Transverse colon (tissue), 4 donors: ENCODE results near the gene NXPH1.

Source experiments
- EP300 ChIP-seq: sonication (generic); formaldehyde crosslinking; IDR thresholded peaks from one replicate; pipeline ENCODE4 v1.6.1; 2017; ENCODE audit warnings: antibody characterized with exemption, low read depth
- POLR2A ChIP-seq: fragments of 450-650 bp; IDR thresholded peaks from one replicate; pipeline ENCODE4 v1.6.1; 2016; ENCODE audit warnings: antibody characterized with exemption, mild to moderate bottlenecking, moderate library complexity
- POLR2AphosphoS5 ChIP-seq, 3 donors: sonication (generic); formaldehyde crosslinking; IDR thresholded peaks; one replicate each; pipeline ENCODE4 v1.6.1; 2016; ENCODE audit warnings: antibody characterized with exemption in 3 of 3
- TF ChIP-seq, protein P1 (sequence below), 5 experiments: fragments of 200-600 bp in 3 of 5; fragments of 450-650 bp in 2 of 5; sonication (generic) in 3 of 5; IDR thresholded peaks; 1 replicate in 2 of 5; 2 replicates in 3 of 5; pipeline ENCODE4 v1.5.1; 2016 to 2017; ENCODE audit warnings: antibody characterized with exemption in 5 of 5, inconsistent platforms in 3 of 5, mild to moderate bottlenecking in 2 of 5, moderate library complexity in 1 of 5

- TF ChIP-seq POLR2A (no peak), POLR2AphosphoS5 (IDR thresholded peaks at IDR 0.05) (no peak), EP300 (no peak)
- TF ChIP-seq, protein P1, sequence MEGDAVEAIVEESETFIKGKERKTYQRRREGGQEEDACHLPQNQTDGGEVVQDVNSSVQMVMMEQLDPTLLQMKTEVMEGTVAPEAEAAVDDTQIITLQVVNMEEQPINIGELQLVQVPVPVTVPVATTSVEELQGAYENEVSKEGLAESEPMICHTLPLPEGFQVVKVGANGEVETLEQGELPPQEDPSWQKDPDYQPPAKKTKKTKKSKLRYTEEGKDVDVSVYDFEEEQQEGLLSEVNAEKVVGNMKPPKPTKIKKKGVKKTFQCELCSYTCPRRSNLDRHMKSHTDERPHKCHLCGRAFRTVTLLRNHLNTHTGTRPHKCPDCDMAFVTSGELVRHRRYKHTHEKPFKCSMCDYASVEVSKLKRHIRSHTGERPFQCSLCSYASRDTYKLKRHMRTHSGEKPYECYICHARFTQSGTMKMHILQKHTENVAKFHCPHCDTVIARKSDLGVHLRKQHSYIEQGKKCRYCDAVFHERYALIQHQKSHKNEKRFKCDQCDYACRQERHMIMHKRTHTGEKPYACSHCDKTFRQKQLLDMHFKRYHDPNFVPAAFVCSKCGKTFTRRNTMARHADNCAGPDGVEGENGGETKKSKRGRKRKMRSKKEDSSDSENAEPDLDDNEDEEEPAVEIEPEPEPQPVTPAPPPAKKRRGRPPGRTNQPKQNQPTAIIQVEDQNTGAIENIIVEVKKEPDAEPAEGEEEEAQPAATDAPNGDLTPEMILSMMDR (IDR thresholded peaks at IDR 0.05): no peak
These were observed 130.9 kb downstream of the NXPH1 start for GRCh38 chr7:8564281-8564680.
